Ovary (tissue), 10 donors: ENCODE measurements around the gene CCDC13. TPM values are rescaled to one million over a fixed set of nuclear protein-coding genes. Genes with fewer than 3 reads are reported as not detected.

Source experiments
- DNase-seq, 5 donors: peaks; one replicate each; pipeline ENCODE4 v3.0.0-alpha.2; 2019 to 2020
- H3K27ac ChIP-seq, 2 donors: fragments of 200-600 bp; one replicate each; pipeline versions ENCODE4 v1.5.1 to v1.8.0; 2019 to 2022
- H3K27me3 ChIP-seq: fragments of 200-600 bp; one replicate; pipeline ENCODE4 v1.8.0; 2022
- H3K36me3 ChIP-seq: fragments of 200-600 bp; sonication (generic); one replicate; pipeline ENCODE4 v1.5.1; 2019
- H3K4me1 ChIP-seq: one replicate; pipeline ENCODE4 v1.8.1; 2013; ENCODE audit warnings: mild to moderate bottlenecking, moderate library complexity; ENCODE audit not compliant: insufficient read depth
- H3K4me3 ChIP-seq: fragments of 200-600 bp; sonication (generic); one replicate; pipeline ENCODE4 v1.5.1; 2017
- H3K9me3 ChIP-seq, 2 donors: fragments of 200-600 bp in 1 of 2; sonication (generic) in 1 of 2; one replicate each; pipeline versions ENCODE4 v1.5.1 to v1.8.1; 2013 to 2019; ENCODE audit warnings: mild to moderate bottlenecking in 1 of 2, moderate library complexity in 1 of 2
- CTCF ChIP-seq, 3 donors: fragments of 450-650 bp in 2 of 3; fragments of 200-600 bp in 1 of 3; IDR thresholded peaks; one replicate each; pipeline versions ENCODE4 v1.5.1 to v1.8.0; 2016 to 2022; ENCODE audit warnings: antibody characterized with exemption in 3 of 3, mild to moderate bottlenecking in 1 of 3
- EP300 ChIP-seq: sonication (generic); formaldehyde crosslinking; IDR thresholded peaks from one replicate; pipeline ENCODE4 v1.6.1; 2017; ENCODE audit warnings: antibody characterized with exemption
- POLR2A ChIP-seq: fragments of 450-650 bp; IDR thresholded peaks from one replicate; pipeline ENCODE4 v1.6.1; 2017; ENCODE audit warnings: antibody characterized with exemption, mild to moderate bottlenecking, moderate library complexity
- WGBS, 3 donors: extraction: QIAGEN DNeasy Blood & Tissue Kit in 1 of 3; methylation state at CpG; one replicate each; pipeline versions ENCODE4 v1.1.5 to v1.1.7; 2013 to 2017; 5-methylcytosine and 5-hydroxymethylcytosine counted together
- intact Hi-C, 4 donors: fragments of 100-400 bp; cut with DNase I; formaldehyde crosslinking; loops; one replicate each; pipeline versions ENCODE4 v1.11.0 to v1.15.1; 2022 to 2023
- long read RNA-seq, 3 donors: library from polyadenylated mRNA in 2 of 3; unstranded in 2 of 3; transcript quantifications; one replicate each; pipeline ENCODE4 v2.0.0 and lab custom pipeline, GENCODE V29; 2021 to 2026
- polyA plus RNA-seq, 2 donors: library from polyadenylated mRNA; stranded (reverse); fragments of 200-250 nt in 1 of 2; fragments of 350-450 nt in 1 of 2; fragmentation: Illumina TruSeq in 1 of 2; extraction: RNeasy Lipid Tissue Mini Kit (QIAGEN cat#74804) in 1 of 2; gene quantifications; one replicate each; pipeline ENCODE4 v1.2.3, GENCODE V29; 2013 to 2014
- total RNA-seq, 7 donors: library from RNA; depleted of rRNA in 2 of 7; stranded (reverse); fragments of >200 nt in 2 of 7; fragmentation: NEBNext Ultra II Directional in 3 of 7; extraction: Animal tissue kit (Norgen Biotek cat#: 25700) in 3 of 7; gene quantifications; one replicate each; pipeline versions ENCODE4 v1.1.0 to v1.2.4, GENCODE V29; 2016 to 2023
- donor health status: DM: no; HTN: no; CAD: no; lungs with moderate emphysema.
- donor health status: DM: no; HTN: no; CAD: no.
- donor health status: Bipolar disorder and iron deficiency.
- donor health status: DM: yes; HTN: yes; CAD: no.
- donor health status: DM: no; HTN: no; CAD: no.
- donor health status: DM: yes; HTN: yes; CAD: no.

Gene CCDC13, protein sequence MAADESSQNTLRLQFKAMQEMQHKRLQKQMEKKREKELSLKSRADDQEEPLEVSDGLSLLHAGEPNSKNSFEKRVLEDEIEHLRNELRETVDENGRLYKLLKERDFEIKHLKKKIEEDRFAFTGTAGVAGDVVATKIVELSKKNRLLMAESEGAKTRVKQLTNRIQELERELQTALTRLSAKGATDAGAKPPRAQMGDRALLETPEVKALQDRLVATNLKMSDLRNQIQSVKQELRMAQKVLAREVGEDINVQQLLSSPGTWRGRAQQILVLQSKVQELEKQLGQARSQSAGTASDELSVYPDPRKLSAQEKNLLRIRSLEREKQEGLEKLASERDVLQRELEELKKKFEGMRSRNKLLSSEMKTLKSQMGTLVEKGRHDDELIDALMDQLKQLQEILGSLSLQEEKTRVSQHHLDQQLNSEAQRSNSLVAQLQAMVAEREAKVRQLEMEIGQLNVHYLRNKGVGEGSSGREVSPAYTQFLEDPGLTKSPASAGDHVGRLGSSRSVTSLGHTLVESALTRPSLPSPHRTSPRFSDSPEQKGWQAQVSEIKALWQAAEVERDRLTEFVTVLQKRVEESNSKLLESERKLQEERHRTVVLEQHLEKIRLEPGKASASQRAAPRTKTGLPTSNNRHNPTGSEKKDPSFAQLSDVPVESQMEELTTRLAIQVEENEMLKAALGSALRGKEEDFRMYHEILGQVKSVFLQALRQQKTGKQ
- 1 to 10 TPM in 3 of 7 donors, under 1 TPM in 4; 0.24 to 5.7 (median 0.60) TPM for total RNA-seq
- 1 to 10 TPM in 1 of 2 donors, under 1 TPM in 1; 0.75 to 1.6 TPM for polyA plus RNA-seq
- long read RNA-seq, donor 1: 0 reads
- long read RNA-seq, donor 2, partial matches to known transcripts: 0 of 1 reads
- long read RNA-seq, donor 2, other reads (novel, unspliced or antisense): 0 of 1 reads
- long read RNA-seq, donor 3, partial matches to known transcripts: 0 of 4 reads
- long read RNA-seq, donor 3, other reads (novel, unspliced or antisense): 2 of 4 reads

GRCh38 chr3:42772670-42773408, at the start of gene CCDC13:
CCDC13 (minus strand) TSS chr3:42773253; CDS start chr3:42758345, 14,908 bp downstream.
- H3K27me3 ChIP-seq: no peaks in the 10 kb centered on the region
- H3K9me3 ChIP-seq: no peaks in the 10 kb centered on the region
- WGBS, 3 donors: 1 to 2% (median 1%) methylated on average over 51 to 63 of the region's 63 CpGs
- peak; percentile 89 to 96 (median 93) for DNase-seq
- intact Hi-C loops: no loop called here
- peak within 1 kb of the TSS; percentile 49 for H3K4me3 ChIP-seq
- no peaks in the 10 kb centered on the region for H3K36me3 ChIP-seq
- TF ChIP-seq EP300 (no peak), POLR2A (no peak), CTCF (IDR thresholded peaks at IDR 0.05) (no peak)
- H3K27ac ChIP-seq: no peak within 1 kb of the TSS
- no peaks in the 10 kb centered on the region for H3K4me1 ChIP-seq

GRCh38 chr3:42822828-42823227, 49.8 kb upstream of the CCDC13 start:
- Histone ChIP-seq H3K4me1 (no peaks in the 10 kb centered on the region), H3K27me3 (no peaks in the 10 kb centered on the region), H3K9me3 (no peaks in the 10 kb centered on the region), H3K36me3 (no peaks in the 10 kb centered on the region), H3K27ac (no peak overlapping the region), H3K4me3 (no peak overlapping the region)
- no peak for DNase-seq
- 83 to 95% (median 94%) methylated on average over 3 of the region's 3 CpGs for WGBS, 3 donors
- no peak for TF ChIP-seq CTCF (IDR thresholded peaks at IDR 0.05)
- no peak for TF ChIP-seq EP300
- no peak for TF ChIP-seq POLR2A
- intact Hi-C loops: no loop called here

- Histone ChIP-seq H3K36me3 (no peaks in the 10 kb centered on the region), H3K4me3 (no peak overlapping the region), H3K27me3 (no peaks in the 10 kb centered on the region), H3K27ac (no peak overlapping the region), H3K4me1 (no peaks in the 10 kb centered on the region), H3K9me3 (no peaks in the 10 kb centered on the region)
- 79 to 93% (median 86%) methylated on average over 6 of the region's 6 CpGs for WGBS, 3 donors
- no peak for DNase-seq
- TF ChIP-seq CTCF (IDR thresholded peaks at IDR 0.05) (no peak), EP300 (no peak), POLR2A (no peak)
- intact Hi-C loops: no loop called here
These were observed 47.6 kb upstream of the CCDC13 start for GRCh38 chr3:42820746-42821051.

DNA sequence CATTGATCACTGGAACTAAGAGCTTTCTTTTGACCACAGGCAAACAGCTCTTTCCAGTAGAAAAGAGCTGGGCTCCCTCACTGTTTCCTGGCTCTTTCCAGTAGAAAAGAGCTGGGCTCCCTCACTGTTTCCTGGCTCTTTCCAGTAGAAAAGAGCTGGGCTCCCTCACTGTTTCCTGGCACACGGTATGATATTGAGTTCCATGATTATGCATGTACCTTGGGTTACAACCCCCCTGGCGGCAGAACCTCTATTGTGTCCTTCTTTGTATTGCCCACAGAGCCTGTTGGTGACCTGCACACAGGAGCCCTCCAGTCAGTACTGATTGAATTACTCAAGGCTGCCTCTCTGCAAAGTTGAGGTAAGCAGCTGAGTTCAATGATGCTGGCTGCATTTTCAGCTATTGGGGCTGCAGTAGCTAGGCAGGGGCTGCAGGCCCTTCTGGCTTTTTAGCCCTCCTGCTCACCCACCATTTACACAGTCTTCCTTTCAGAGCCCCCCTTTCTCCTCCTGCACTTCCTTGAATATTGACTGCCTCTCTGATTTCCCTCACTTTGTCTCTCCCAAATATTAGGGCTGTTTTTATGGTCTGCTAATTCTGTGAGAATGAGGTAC, 46.4 kb upstream of the CCDC13 start:
- no peaks in the 10 kb centered on the region for H3K9me3 ChIP-seq
- intact Hi-C loops: no loop called here
- DNase-seq: no peak
- H3K4me3 ChIP-seq: no peak overlapping the region
- no peaks in the 10 kb centered on the region for H3K36me3 ChIP-seq
- TF ChIP-seq EP300: no peak
- TF ChIP-seq POLR2A: no peak
- TF ChIP-seq CTCF (IDR thresholded peaks at IDR 0.05): no peak
- no peaks in the 10 kb centered on the region for H3K27me3 ChIP-seq
- no peaks in the 10 kb centered on the region for H3K4me1 ChIP-seq
- H3K27ac ChIP-seq: no peak overlapping the region
- WGBS, 3 donors: 35 to 45% (median 36%) methylated on average over 2 of the region's 2 CpGs
